NCI-H226 (cell line): ENCODE data around the gene SAMD4A.

Experiments
- DNase-seq: peaks from one replicate; pipeline ENCODE4 v3.0.0-alpha.2; 2015

Gene SAMD4A

GRCh38 chr14:54685286-54685845 lies 118.4 kb downstream of the SAMD4A start:
- DNase-seq = no peak

GRCh38 chr14:54686219-54686870 lies 119.4 kb downstream of the SAMD4A start:
- DNase-seq = peak; percentile 46

DNA sequence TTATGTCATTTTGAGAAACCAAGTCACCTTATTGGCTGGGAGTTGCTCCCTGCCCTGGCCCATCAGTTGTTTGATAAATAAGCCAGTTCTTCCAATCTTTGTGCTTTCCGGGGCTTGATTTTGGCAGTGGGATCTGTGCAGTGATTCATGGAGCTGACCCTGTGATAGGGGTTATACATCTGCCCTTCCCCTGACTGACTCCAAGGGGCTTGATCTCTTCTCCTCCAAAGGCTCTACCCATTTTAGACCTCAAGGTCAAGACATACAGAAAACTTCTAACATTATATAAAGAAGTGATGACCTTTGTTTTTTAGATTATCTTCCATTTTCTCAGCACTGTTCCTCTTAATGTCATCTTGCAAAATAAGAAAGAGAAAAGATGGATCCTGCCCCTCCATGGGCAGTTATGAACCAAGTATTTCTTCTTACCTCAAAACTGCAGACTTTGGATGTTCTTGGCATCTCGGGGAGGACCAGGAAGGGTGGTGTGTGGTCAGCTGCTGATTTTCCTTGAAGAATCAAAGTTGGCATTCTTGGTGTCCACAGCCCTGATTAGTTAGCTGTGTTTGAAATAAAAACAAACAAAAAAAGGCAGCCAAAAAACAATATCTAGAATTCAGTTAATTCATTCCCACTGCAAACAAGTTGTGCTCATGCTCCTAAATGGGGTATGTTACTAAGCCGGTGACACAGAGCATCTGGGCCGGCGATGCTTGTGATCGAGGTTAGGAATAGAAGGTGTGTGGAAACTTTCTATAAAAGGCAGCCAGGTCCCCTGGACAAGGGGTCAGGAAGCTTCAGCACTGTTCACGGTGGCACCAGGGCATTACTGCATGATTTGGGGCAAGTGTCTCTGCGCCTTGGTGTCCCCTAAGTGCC lies 120.2 kb downstream of the SAMD4A start:
- no peak for DNase-seq

- no peak for DNase-seq
Observed at GRCh38 chr14:54687750-54688119, 120.8 kb downstream of the SAMD4A start.

DNA sequence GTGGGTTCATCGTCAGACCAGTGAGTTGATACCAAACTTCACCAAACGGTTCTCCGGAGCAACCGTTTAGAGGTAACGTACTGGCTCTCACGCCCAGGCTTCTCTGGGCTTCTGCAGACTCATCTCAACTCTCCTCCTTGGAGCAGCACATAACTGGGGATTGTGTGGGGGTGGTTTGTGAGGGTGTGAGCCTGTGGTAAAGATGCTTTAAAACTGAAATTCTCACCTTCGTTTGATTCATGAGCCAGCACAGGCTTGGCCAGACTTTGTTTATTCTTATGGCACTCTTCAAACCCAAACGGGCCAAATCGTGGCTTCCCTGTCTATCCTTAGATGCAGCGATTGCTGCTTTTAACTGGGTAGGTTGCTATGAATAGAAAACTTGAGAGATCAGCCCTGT lies 121.3 kb downstream of the SAMD4A start:
- DNase-seq = no peak

DNA sequence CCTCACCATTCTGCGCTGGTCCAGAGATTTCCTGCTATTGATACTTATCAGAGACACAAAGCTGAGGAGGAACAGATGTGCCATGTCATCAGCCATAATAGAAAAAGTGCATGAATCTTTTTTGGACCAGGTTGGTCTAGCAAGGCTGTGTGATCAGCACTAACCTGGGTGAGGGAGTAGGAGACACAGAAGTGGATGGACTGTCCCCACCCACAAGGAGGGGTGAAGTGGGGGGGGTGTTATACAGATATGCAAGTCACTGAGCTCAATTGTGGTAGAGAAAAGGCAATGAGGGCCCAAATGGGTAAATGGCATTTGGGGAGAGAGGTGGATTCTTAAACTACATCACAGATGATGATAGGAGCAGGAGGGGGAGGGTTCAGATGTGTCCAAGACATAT lies 123.0 kb downstream of the SAMD4A start:
- no peak for DNase-seq

DNA sequence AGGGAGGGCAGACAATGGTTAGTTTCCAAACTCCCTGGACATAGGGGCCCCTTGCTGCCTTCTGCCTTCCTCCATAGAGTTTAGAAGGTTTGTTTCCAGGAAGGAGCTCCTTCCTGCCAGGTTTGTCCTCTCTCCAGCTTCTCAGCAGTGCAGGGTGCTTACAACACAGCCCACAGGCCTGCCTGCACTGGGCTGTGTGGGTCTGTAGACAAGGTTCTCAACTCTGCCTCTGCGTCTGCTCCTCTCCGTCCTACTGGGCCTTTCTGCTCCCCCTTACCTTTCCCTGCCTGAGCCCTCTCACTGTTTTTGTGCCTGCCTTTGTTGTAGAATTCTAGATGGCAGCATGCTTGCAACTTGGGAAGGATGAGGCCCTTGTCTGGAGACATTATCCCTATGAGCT lies 124.0 kb downstream of the SAMD4A start:
- no peak for DNase-seq

DNA sequence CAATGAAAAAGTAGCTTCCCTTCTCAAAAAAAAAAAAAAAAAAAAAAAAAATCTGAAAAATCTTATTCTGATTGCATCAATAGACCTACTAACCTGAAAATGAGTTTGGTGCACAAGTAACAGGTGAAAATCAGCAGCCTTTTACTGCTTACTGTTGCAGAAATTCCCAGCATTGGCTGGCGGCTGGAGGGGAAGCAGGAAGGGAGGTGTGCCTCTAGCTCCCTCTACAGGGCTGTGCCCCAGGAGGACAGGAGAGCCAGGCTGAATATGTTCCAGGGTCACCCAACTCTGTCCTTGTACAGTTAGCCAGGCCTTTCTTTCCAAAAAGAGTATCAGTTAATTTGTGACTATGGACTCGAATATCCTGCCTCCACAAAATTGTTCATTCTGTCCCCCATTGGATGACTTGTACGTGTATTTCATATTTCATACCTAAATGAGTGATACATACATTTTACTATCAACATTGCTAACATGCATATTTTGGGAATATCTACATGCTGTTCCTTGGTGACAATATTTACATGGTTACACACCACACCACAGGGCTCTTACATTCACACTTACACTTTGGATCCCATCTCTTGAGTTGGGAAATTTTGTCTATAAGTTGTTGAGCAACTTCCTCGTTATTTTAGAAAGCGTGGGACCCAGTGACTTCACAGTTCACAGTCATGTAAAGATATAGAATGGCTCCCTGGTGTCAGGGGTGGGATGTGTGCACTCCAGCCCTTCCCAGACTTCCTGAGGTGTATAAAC lies 124.8 kb downstream of the SAMD4A start:
- peak; percentile 50 for DNase-seq

GRCh38 chr14:54692284-54692772 lies 125.4 kb downstream of the SAMD4A start:
- no peak for DNase-seq

DNA sequence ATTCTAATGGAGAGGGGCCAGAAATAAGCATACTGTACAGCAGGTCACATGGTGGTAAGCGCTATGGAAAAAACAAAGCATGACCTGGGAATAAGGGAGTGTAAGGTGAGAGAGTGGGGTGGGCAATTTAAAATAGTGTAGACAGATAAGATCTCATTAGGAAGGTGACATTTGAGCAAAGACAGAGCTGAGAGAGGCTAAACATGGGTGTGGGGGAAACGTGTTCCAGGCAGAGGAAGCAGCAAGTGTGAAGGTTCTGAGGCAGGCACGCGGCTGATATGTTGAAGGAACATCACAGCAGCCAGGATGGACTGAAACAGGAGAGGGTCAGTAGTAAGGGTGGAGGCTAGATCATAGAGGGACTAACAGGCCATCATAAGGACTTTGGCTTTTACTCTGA lies 126.8 kb downstream of the SAMD4A start:
- no peak for DNase-seq

DNA sequence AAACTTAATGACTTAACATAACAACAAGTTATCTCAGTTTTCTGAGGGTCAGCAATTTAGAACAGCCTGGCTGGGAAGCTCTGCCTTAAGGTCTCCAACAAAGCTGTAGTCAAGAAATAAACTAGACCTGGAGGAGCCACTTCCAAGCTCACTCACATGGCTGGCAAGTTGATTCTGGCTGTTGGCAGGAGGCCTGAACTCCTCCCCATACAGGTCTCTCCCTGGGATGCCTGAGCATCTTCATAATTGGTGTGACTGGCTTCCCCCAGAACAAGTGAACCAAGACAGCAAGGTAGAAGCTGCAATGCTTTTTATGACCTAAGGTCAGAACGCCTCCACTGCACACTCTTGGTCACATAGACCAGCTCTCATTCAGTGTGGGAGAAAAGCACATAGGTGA lies 128.3 kb downstream of the SAMD4A start:
- DNase-seq = peak; percentile 23

DNA sequence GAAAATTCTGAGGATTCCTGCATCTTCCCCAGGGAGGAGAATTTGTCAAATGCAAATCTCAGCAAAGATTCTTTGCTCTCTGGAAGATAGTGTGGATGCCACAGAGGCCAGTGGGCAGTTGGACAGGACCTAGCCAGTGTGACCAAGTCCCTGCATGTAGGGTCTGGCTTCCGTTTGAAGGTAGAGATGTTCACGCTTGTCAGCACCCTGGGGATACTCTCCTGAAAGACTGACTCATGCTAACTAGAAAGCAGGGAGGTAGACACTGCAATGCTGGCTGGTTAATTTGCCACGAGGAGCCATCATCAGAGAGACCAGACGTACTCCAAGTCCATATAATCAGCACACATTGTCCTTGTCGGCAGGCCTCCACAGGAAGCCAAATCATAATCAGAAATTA lies 130.1 kb downstream of the SAMD4A start:
- no peak for DNase-seq

DNA sequence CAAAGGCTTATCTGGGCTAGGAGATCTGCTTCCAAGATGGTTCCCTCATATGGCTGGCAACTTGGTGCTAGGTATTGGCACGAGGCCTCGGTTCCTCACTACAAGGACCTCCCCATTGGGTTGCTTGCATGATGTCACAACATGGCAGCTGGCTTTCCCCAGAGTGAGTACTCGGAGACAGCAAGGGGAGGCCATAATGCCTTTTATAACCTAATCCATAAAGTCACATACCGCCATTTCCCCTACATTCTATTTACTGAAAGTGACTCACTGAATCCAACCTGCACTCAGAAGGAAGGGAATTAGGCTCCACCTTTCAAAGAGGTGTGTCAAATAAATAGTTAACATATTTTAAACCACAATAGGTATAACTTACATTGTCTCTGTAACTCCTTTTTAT lies 130.9 kb downstream of the SAMD4A start:
- no peak for DNase-seq

DNA sequence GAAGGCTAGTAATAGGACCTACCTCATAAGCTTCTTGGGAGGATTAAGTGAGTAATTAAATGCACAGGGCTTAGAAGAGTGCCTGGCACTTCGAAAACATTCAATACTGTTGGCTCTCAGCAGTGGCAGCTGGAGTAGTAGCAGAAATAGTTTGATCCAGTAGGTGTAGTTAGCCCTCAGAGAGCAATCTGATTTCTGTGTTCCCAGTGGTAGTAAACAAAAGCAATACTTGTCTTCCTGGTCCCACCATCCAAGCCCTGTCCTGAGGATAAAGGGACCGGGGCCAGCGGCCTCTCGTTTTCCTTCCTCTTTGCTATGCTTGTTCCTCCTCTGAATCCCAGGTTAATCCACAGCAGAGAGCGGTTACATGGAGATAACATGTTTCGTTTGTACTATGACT lies 131.6 kb downstream of the SAMD4A start:
- no peak for DNase-seq

- peak; percentile 24 for DNase-seq
Observed at GRCh38 chr14:54698966-54699530, 132.1 kb downstream of the SAMD4A start.

- DNase-seq = no peak
Observed at GRCh38 chr14:54699735-54700134, 132.8 kb downstream of the SAMD4A start.

- no peak for DNase-seq
Observed at GRCh38 chr14:54700717-54701116, 133.8 kb downstream of the SAMD4A start.

GRCh38 chr14:54702014-54702491 lies 135.1 kb downstream of the SAMD4A start:
- no peak for DNase-seq

GRCh38 chr14:54702492-54702891 lies 135.6 kb downstream of the SAMD4A start:
- no peak for DNase-seq

GRCh38 chr14:54703082-54703481 lies 136.2 kb downstream of the SAMD4A start:
- no peak for DNase-seq

GRCh38 chr14:54703724-54704123 lies 136.8 kb downstream of the SAMD4A start:
- DNase-seq = no peak

GRCh38 chr14:54704768-54705167 lies 137.8 kb downstream of the SAMD4A start:
- no peak for DNase-seq

DNA sequence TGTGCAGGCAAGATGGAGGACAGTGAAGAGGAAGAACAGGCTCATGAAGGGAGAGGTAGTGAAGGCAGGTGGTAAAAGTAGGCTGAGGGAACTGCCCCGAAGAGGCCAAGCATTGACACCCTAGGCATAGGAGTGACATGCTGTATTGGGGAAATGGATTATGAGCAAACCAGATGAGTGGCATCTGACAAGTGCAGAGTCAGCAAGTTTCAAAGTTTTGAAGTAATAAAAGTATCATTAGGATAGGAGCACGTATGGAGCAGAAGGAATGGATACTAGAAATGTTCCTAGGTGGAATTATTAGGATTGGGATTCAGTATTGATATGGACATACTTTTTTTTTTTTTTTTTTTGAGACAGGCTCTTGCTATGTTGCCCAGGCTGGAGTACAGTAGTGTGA lies 139.8 kb downstream of the SAMD4A start:
- no peak for DNase-seq
